GM21367 (cell line): ENCODE data around the gene CDH19.

Experiments used
- ATAC-seq: cut with Tn5 transposase; IDR thresholded peaks from one replicate; pipeline ENCODE4 v1.9.1; 2021; ENCODE audit not compliant: unreplicated experiment

The CDH19 gene, protein sequence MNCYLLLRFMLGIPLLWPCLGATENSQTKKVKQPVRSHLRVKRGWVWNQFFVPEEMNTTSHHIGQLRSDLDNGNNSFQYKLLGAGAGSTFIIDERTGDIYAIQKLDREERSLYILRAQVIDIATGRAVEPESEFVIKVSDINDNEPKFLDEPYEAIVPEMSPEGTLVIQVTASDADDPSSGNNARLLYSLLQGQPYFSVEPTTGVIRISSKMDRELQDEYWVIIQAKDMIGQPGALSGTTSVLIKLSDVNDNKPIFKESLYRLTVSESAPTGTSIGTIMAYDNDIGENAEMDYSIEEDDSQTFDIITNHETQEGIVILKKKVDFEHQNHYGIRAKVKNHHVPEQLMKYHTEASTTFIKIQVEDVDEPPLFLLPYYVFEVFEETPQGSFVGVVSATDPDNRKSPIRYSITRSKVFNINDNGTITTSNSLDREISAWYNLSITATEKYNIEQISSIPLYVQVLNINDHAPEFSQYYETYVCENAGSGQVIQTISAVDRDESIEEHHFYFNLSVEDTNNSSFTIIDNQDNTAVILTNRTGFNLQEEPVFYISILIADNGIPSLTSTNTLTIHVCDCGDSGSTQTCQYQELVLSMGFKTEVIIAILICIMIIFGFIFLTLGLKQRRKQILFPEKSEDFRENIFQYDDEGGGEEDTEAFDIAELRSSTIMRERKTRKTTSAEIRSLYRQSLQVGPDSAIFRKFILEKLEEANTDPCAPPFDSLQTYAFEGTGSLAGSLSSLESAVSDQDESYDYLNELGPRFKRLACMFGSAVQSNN

DNA sequence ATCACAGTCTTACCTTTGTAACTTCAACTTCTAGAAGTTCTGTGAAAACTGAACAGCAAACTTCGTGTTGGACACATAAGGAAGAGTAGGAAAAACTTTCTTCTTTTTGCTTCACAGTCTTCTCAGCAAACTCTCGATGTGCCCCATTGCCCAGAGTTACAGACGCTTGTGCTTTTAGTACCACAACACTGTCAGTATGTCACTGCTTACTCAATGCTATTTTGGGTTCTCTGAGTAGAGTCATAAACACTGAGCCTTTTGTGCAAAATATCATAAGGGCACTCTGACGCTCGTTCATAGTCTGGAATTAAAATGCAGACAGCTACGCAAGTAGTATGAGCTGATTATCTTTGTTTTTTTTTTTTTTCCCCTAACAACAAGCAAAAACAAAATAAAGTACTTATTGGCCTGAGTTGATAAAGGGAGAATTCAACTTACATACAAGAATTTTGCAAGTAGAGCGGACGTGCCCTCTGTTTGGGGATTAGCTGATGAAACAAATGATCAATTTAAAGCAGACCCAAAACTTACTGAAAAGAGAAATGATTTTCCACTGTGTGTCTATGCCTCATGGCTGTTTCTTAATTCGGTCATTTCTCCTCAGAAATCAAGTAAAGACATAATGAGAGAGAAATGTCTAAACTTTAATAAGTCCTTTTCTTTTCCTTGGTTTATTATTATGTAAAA is at the start of gene CDH19:
TSS of gene CDH19 (minus strand) at position 150 of the 687 bp plus-strand sequence. CDS start 31,886 bp downstream, outside the sequence.
- no peak for ATAC-seq

DNA sequence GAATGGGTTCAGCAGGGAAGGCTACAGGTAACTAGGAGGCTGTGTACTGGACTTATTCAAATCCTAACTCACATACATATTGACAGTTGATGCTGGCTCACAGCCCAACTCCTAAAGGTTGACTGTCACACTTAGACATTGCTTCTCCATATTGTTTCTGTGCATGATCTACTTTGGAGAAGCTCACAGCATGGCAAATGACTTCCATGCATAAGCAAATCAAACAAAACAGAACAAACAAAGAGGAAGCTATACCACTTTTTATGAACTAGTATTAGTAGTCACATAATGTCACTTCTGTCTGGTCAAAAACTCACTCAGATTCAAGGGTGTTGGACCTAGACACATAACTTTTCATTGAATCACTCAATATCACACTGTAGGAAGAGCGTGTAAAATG is 43.8 kb upstream of the CDH19 start:
- ATAC-seq, result no peak

DNA sequence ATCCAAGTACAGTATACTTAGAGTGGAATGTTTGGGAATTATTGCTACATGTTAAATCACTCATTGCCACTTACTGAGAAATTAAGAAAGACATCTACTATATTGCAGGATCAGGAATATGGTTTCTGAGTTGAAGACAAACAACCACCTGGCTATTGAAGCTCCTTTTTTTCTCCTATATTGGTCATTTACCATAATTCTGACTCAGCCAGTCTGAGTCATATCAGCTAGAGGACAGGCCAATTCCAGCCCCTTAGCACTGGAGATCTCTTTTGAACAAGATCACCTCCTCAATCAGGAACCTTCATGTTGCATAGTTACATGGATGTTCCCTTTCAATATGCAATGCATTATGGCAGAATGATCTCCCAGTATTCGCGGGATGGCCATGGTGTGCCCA is 42.7 kb upstream of the CDH19 start:
- ATAC-seq, result no peak

DNA sequence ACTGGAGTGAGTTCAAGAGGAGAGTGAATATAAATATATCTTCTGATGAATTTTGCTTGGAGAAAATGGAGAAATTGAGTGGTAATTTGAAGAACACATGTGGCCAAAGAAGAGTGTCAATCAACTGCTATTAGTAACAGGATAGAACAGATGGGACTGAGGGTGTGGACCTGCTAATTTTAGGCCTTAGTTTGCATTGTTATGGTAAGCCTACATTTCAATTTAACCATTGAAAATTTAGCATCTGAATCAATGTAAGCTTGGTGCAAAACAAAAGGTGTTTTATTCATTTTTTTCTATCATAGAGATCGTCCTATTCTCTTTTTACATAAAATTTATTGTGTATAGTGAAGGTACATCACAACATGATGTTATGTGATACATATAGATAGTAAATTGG is 42.1 kb upstream of the CDH19 start:
- ATAC-seq, result no peak

DNA sequence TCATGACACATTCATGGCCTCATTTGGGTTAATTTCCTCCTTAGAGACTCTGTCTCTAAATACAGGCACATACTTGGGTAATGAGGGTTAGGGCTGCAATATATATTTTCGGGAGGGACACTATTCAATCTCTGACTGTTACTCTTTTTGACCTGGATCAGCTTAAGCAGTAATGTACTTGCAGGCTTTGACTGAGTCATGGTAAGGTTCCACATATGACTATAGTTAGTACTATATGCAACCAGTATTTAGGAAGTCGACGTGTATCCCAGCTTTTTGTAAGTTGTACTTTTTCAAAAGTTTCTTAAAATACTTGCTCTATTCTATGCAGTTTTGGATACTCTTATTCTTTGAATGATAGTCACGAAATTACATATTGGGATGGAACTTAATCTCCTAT is 37.2 kb upstream of the CDH19 start:
- no peak for ATAC-seq

DNA sequence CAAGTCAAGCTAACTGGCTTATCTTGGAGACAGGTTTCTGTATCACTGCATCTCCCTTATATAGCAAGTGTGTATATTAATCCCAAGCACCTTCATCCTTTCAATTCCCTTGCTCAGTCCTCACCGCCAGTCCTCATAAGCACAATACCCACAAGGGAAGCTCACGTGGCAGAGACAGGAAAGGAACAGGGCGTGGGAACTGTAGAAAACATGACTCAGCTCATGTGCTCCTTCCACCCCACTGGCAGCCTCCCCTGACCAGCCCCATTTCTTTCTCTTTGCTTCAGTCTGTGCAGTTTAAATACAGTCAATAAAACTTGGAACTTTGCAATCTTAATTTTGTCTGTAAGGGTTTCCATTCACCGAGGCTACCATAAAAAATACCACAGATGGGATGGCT is 36.5 kb upstream of the CDH19 start:
- no peak for ATAC-seq

DNA sequence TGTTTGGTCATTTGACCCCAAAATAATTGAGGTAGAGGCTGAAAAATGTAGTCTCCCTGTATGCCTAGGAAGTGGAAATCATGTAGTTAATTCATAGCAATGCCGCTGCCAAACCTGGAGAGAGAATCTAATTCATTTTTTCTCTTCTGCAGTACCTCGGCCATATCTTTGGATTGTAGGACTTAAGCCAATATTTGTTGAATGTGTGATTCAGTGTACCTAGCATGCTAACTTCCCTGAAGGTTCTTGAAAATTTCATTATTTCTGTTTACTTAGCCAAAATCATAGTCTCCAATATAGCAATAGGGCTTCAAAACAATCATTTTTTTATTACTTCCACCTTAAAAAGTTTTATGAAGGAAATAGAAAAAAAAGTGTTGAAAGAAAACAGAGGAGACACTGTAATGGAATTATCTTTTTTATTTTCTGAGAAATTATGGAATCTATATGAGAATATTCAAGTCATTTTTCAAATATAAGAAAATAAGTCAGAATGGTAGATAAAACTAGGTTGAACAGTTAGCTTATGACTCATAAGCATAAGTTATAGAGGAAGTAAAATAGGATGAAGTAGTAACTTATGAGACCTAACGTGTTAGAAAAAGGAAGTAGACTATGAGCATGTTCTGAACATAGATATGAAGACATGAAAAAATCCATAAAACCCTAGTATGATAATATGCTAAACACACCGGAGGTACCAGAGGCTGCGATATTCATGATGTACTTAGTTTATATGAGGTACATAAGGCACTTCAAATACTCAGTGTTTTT is 35.2 kb upstream of the CDH19 start:
- ATAC-seq, result no peak

DNA sequence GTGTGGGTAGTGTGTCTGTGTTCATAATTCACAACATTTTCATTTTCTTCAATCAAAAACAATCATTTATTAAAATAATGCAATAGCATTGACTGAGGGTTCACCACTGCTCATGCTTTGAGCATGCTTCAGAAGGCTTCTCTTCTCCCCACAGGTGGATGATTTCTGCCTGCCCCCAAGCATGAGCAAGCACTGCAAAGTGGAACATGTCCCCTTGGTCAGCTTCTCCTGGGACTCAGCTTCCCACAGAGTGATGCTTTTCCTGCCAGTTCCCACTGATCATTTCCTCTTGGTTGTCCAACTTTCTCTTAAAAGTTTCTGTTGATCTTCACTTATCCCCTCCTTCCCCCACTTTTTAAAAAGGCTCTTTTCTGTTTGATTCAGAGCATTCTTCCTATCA is 31.5 kb upstream of the CDH19 start:
- no peak for ATAC-seq

DNA sequence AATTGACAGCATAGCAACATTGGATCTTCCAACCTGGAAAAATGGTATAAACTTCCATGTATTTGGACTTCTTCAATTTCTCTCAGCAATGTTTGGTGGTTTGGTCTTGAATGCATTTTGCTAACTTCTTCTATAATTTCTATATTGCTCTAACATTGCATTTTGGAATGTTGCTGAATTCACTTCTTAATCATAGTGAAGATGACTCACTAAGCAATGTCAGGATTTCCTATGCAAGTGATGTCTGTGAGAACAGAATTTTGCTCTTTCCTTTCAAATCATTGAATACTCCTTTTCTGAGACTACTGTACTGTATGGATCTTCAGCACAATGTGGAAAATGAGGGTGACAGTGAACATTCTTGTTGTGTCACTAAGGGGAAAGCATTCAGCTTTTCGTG is 28.9 kb upstream of the CDH19 start:
- ATAC-seq, result no peak

DNA sequence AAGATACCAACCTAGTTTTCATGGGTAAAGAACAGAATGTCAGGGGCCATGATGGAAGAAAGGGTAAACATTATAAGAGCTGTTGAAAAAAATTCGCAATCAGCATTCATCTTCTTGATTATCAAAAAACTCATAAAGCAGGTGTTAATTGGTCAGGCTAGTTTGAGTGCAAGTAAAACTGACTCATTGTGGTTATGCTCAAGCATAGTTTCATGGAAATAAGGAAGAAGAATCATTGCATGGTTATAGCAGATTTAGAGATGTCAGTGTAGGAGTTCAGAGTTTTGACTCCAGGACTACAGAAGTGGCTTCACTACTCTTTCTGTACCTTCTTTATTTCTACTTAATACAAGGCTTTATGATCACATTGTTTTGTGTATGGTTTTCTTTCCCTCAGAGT is 26.9 kb upstream of the CDH19 start:
- ATAC-seq, result no peak

DNA sequence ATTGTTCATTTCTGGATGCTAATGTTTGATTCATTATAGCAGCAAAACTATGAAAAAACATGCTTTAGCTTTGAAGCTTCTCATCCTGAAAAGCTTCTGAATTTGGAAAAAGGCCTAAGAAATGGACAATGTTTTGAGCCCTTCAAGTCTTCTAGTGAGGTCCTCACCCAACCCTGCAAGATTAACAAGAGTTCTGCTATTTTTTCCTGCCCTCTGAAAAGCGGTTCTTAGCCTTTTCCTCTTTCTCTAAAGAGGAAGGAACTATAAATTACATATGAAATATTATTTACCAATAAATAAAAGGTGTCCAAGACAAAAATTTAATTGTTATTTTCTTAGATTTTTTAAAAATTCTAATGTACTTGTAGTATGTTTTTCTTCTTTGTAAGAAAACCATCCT is 19.9 kb upstream of the CDH19 start:
- ATAC-seq, result no peak

DNA sequence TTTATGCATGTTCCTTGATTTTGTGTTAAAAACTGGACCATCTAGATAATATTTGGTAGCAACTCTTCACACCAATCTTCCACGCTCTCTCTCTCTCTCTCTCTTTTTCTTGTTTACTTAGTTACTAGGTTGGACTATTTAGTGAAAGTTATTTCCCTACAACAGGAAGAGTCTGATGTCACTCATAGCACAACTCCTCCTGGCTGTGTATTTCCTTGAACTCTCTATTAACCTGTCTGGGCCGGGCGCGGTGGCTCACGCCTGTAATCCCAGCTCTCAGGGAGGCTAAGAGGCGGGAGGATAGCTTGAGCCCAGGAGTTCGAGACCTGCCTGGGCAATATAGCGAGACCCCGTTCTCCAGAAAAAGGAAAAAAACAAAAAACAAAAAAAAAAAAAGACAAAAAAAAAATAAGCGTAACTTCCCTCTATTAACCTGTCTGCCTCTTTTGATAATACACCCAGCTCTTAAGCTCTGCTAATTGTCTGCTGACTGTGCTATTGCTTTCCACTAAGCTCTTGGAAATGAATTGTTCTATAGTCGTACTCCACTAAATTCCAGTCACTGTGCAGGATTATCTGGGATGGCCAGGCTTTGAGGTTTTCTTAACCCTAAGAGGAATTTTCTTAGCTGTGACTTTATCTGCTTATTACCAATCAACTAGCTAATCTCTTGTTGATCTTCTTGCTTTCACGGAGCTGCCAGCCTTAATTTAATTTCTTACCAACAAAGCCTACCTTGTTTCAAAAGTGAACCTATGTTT is 18.1 kb upstream of the CDH19 start:
- no peak for ATAC-seq

DNA sequence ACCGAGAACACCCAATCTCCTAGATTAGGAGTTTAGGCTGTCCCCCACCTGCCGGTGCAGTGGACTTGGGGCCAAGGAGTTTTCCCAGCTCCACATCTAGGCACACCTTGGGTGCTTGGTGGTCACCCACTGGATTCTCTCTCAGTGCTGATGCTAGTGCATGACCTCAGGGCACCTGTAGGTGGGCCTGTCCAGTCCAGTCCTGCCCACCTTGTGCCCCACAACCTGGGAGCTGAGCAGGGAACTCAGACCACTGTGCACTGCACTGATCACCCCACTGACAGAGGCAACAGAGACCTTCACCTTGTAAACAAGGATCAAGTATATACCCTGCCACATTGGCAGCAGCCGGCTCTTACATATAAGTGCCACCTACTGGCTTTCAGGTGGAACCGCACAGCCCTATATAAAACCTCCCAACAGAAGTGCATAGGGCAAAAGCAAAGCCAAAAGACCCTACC is 12.7 kb upstream of the CDH19 start:
- ATAC-seq, result no peak

DNA sequence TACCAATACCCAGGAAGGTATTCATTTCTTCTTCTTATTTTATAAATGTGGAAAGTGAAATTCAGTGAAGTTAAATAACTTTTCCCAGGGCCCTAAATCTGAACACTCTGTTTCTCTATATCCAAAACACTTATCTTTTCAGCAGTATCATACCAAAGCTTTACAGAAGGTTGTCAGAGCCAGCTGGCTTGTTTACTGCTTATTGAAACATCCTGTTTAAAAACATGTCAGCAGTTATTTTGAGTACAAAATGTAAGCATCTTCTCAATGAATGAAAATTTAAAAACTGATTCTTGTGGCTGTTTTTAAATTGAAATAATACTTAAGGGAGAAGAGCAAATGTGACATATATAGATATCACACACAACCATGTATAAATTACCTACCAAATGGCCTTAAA is 11.3 kb upstream of the CDH19 start:
- ATAC-seq, result no peak

DNA sequence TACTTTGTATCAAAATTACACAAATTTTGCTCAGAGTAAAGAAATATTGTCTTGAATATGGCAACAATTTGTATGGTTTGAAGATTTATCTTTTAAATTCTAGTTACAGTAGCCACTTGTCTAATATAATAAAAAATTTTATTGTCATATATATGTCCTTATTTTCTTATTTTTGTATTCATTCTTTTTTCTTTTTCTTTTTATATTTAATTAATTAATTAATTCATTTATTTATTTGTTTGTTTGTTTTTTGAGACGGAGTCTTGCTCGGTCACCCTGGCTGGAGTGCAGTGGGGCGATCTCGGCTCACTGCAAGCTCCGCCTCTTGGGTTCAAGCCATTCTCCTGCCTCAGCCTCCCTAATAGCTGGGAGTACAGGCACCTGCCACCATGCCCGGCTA is 3.7 kb upstream of the CDH19 start:
- ATAC-seq, result no peak

DNA sequence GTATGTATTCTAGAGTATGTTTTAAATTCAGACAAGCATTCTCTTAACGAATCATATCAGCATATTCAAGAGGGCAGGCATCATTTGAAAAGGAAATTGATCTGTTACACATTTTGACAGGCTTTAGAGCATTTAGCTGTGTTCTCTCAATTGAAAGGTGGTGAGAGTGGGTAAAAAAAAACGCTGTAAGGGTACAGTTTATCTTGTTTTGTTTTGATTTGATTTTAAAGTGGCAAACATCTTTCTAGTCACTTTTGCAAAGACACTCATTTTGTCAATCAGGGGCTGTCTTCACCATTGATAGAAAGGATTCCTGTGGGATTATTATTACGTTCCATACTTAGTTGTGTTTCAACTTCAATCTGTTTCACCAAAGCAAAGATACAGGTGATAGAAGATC is 2.2 kb downstream of the CDH19 start:
- no peak for ATAC-seq

DNA sequence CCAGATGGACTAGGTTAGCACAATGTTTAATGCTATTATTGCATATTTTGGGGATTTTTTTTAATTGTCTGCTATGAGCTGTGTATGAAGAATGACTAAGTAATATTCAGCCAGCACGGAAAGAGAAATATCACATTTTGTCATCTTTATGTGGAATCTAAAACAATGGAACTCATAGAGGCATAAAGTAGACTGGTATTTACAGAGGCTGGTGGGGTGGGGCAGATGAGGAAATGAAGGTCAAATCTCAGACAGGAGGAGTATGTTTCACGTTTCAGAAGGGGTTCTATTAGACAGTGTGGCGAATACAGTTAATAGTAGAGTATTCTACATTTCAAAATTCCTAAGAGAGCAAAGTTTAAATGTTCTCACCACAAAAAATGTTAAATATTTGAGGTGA is 4.7 kb downstream of the CDH19 start:
- ATAC-seq, result no peak

DNA sequence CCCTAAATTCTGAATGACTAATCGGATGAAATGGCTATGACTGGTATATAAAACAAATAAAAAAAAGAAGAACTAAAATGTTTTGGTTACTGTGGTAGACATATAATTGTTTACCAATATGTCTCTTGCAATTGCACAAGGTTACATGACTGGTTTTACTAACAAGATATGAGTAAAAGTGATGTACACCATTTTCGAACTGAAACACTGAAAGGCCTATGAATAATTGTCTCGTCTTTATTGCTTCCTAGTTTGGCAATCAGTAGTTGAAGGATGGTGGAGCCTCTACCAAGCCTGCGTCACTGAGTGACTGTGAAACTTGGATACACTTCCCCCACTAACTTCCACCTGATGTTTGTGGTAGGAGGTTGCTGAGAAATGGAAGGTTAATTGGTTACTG is 16.5 kb downstream of the CDH19 start:
- no peak for ATAC-seq

DNA sequence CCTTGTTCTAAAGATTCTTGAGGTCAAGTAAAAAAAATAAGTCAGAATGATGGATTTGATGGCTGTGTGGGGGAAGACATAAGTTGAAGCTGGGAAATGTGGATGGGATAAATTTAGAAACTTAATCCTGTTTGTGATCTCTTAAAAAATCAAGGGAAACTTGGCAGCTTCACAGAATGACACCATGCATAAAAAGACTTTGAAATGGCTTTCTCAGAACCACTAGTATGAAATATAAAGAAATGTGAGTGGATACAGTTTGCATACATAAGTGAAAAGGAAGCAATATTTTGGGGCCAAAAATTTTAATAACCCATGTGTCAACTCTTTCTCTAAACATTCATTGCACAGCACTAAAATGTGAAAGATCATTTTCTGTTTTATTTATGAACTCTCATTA is 21.7 kb downstream of the CDH19 start:
- no peak for ATAC-seq

DNA sequence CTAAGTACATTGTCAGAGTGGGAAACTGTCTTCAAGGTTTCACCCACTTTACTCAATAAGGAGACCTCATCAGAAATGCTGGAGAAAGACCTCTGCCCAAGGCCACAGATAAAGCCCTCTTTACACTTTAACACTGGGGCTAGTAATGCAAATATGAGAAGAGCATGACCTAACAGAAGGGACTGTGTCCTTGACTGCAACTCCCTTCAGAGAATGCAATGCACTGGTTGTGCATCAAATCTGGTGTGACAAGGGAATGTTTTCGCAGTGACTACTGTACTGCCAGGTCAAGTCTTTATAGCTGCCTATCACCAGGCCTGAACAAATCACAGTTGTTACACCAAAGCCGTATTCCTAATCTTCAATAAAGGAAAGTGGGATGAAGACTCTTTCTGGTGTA is 28.6 kb downstream of the CDH19 start:
- ATAC-seq, result no peak
